DMS53 (cell line): Measurements from ENCODE around the gene CAMK2B.

Source experiments
- DNase-seq: peaks from one replicate; lab custom pipeline; 2025; lab: John Stamatoyannopoulos, UW

CAMK2B gene

DNA sequence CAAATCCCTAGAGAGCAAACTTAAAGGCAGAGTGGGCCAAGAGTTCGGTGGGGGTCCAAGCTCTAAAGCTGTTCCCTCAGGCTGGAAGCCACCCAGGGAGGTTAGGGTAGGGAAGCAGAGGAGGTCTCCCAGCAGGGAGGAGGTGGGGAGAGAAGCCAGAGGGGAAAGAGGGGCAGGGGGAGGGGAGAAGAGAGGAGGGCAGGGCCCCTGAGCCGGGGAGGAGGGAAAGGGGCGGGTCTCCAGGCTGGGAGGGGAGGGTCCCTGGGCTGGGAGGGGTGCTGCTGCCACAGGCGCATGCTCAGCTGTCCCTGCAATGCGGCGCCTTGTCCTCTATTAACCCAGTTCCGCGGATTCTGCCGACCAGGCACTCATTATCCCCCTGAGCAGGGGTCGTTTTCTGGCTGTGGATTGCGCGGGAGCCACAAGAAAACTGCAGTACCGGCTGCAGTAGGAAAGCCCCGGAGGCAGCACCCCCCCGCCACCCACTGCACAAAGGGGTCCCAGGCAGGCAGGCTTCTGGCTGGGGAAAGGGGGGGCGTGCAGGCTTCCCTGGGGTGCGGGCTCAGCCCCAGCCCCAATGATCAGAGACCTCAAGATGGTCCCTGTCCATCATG lies 49.3 kb downstream of the CAMK2B start:
- no peak for DNase-seq

GRCh38 chr7:44275146-44275545 lies 50.2 kb downstream of the CAMK2B start:
- DNase-seq, result no peak

GRCh38 chr7:44274623-44274975 lies 50.8 kb downstream of the CAMK2B start:
- no peak for DNase-seq

DNA sequence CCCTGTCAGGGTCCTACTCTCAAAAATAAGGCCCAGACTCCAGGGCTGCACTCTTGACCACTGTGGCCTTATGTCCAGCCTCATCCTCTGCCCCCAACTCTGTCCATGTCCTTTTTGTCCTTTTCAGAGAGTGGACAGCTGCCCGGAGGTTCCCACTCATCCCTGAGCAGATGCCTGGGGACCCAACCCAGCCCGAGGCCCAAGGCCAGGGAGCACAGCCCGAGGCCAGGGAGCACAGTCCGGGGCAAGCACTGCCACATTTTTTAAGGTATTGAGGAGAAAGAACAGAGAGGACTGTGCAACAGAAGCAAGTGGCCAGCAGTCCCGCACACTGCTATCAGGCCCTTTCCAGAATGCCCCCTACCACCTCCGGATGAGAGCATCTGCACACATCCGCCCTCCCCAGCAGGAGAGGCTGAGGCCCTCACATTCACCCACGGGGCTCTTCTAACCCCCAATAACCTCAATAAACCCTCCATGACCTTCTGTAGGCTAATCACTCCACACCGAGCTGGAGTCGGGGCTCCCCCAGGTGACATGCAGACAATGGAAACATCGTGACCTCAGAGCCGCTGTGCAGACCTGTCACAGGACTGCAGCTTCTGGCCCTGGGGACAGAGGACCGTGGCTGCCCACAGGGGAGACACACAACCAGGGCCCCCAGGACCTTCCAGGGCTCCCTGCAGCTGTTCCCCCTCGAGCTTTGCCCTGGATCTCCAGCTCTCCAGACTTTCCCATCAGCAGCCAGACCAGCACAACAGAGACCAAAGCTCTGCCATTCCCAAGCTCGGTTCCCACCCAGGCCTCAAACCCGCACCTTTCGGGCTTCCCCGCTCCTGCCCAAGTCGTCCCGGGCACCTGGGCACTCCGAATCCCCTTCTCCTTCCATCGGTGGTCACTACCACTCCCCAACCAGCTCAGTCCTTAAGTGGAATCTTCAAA lies 51.4 kb downstream of the CAMK2B start:
- no peak for DNase-seq

DNA sequence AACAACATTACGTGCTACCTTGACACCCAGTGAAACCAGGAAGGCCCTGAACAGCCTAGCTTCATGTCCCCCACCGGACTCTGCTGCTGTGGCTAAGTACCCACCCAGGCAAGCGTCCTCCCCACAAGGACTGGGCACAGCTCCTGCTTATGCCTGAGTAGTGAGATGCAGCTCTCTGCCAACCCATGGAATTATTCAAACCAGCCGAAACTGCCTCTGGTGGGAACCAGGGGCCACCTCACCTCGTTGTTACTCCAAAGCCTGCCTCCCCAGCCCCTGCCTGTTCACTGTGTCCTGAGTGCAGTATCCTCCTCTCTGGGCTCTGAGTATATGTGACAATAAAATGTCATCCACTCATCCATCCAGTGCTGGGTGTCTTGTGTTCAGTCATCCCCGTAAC lies 52.4 kb downstream of the CAMK2B start:
- no peak for DNase-seq

GRCh38 chr7:44272456-44272855 lies 52.9 kb downstream of the CAMK2B start:
- no peak for DNase-seq

- no peak for DNase-seq
Measured at GRCh38 chr7:44269943-44270493, 55.4 kb downstream of the CAMK2B start.

DNA sequence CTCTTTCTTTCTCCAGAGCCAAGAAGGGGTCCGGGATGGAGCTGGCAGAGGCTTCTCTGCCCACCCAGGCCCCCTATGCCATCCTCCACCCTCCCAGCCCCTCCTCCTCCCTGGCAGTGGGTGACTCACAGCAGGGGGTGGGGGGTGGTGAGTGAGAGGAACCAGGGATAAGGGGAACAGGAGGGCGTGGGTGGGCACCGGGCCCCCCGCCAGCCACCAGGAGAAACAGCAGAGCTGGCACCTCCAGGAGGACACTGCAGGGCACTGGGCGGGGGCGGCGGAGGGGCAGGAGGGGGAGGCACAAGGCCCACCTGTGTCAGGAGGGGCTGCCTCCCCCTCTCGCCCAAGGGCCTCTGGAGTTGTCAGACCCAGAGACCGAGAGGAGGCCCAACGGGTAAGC lies 56.0 kb downstream of the CAMK2B start:
- no peak for DNase-seq

DNA sequence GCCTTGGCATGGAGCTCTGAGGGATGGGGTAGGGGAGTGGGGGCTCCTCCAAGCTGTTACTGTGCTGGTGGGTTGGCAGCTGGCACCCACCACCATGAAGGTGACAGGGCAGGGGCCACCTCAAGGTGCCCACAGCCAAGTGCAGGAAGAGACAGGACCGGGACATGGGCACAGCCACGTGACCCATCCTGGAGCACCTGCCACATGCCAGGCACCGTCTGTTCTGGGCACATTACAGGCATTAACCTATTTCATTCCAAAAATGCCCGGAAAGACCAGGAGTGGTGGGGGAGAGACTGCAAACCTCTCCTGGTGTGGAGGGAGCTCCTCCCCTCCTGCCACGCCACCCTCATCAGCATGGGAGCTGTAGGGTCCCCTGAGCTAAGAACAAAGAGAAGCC lies 56.7 kb downstream of the CAMK2B start:
- DNase-seq, result no peak

GRCh38 chr7:44267719-44268421 lies 57.5 kb downstream of the CAMK2B start:
- DNase-seq, result no peak

GRCh38 chr7:44267178-44267577 lies 58.2 kb downstream of the CAMK2B start:
- DNase-seq, result no peak

GRCh38 chr7:44266526-44266925 lies 58.9 kb downstream of the CAMK2B start:
- DNase-seq, result no peak

DNA sequence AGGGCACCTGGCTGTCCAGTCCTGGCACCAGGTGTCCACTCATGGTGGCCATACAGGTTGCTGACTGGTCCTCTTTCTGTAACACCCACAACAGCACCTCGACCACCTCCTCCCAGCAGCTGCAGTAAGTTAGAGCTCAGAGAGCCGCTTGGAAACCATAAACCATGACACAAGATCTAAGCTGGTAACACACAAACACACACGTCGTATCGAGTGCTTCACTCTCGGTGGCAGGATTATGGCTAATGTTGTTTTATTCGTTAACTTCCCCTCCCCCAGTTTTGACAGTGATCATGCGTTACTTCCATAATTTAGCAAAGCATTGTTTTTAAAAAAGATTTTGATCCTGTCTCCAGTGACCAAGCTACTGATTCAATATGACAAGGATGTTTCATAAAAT lies 59.7 kb downstream of the CAMK2B start:
- DNase-seq, result peak; percentile 28

GRCh38 chr7:44264221-44264931 lies 61.0 kb downstream of the CAMK2B start:
- peak; percentile 98 for DNase-seq

- DNase-seq, result peak; percentile 53
Measured at GRCh38 chr7:44263326-44264082, 61.9 kb downstream of the CAMK2B start.

- DNase-seq, result no peak
Measured at GRCh38 chr7:44262031-44262430, 63.4 kb downstream of the CAMK2B start.

DNA sequence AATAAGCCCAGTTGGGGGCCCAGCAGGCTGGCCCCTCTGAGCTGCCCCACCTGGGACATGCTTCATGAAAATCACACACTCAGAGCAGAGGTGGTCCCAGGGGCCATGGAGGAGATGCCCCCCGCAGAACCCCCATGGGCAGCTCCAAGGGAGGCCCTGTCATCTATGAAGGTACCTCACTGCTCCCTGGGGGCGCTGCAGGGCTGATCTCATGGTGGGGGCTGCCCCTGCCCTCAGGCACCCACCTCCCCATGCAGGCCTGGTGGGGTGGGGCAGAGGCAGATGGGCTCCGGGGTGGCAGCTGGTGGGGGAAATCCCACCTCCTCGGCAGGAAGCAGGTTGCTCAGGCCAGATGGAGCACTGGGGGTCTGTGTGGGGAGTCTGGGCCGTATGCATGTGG lies 64.2 kb downstream of the CAMK2B start:
- DNase-seq, result no peak

GRCh38 chr7:44259547-44260457 lies 65.6 kb downstream of the CAMK2B start:
- no peak for DNase-seq

- DNase-seq, result no peak
Measured at GRCh38 chr7:44258865-44259546, 66.4 kb downstream of the CAMK2B start.

DNA sequence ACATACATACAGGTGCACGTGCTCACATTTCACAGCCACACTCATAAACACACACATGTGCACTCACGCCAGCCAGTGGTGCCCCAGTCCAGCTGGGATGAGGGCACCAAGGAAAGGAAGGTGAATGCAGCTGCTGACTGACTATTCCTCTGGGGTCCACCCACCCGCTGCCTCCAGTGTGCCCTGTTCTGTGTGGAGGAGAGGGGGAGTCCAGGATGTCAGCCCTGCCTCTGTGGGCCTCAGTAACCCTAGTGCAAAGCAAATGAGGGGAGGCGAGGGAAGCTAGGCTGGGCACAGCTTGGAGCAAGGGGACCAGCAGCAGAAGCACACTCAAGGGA lies 67.0 kb downstream of the CAMK2B start:
- no peak for DNase-seq
